Prostate gland (tissue), 2 donors: ENCODE data around the gene SPINT3.

Source experiments
- CTCF ChIP-seq, 4 experiments: fragments of 200-600 bp in 2 of 4; fragments of 450-650 bp in 2 of 4; sonication (generic) in 2 of 4; IDR thresholded peaks; 1 replicate in 3 of 4; 2 replicates in 1 of 4; pipeline ENCODE4 v1.5.1; 2016 to 2019; ENCODE audit warnings: antibody characterized with exemption in 4 of 4, mild to moderate bottlenecking in 2 of 4, moderate library complexity in 2 of 4
- POLR2A ChIP-seq: fragments of 450-650 bp; IDR thresholded peaks from one replicate; pipeline ENCODE4 v1.6.1; 2016; ENCODE audit warnings: antibody characterized with exemption, mild to moderate bottlenecking

GRCh38 chr20:45487231-45487635 lies 28.2 kb downstream of the SPINT3 start:
- TF ChIP-seq POLR2A (no peak), CTCF (IDR thresholded peaks at IDR 0.05) (peak in 1 of 4 experiments; percentile 7)
